Transverse colon (tissue), 4 donors: ENCODE data around the gene HECW1.

Experiments
- CTCF ChIP-seq, 5 experiments: fragments of 200-600 bp in 3 of 5; fragments of 450-650 bp in 2 of 5; sonication (generic) in 3 of 5; IDR thresholded peaks; 1 replicate in 2 of 5; 2 replicates in 3 of 5; pipeline ENCODE4 v1.5.1; 2016 to 2017; ENCODE audit warnings: antibody characterized with exemption in 5 of 5, inconsistent platforms in 3 of 5, mild to moderate bottlenecking in 2 of 5, moderate library complexity in 1 of 5
- EP300 ChIP-seq: sonication (generic); formaldehyde crosslinking; IDR thresholded peaks from one replicate; pipeline ENCODE4 v1.6.1; 2017; ENCODE audit warnings: antibody characterized with exemption, low read depth
- POLR2A ChIP-seq: fragments of 450-650 bp; IDR thresholded peaks from one replicate; pipeline ENCODE4 v1.6.1; 2016; ENCODE audit warnings: antibody characterized with exemption, mild to moderate bottlenecking, moderate library complexity
- POLR2AphosphoS5 ChIP-seq, 3 donors: sonication (generic); formaldehyde crosslinking; IDR thresholded peaks; one replicate each; pipeline ENCODE4 v1.6.1; 2016; ENCODE audit warnings: antibody characterized with exemption in 3 of 3

- TF ChIP-seq CTCF (IDR thresholded peaks at IDR 0.05) (no peak), POLR2AphosphoS5 (IDR thresholded peaks at IDR 0.05) (no peak), POLR2A (no peak), EP300 (no peak)
Measured at GRCh38 chr7:43169076-43169475, 56.6 kb downstream of the HECW1 start.
